Stomach smooth muscle (tissue), 2 donors: ENCODE measurements around the gene CNGB1.

Experiments used
- H3K27ac ChIP-seq: one replicate; pipeline ENCODE4 v1.7.0; 2013; ENCODE audit warnings: mild to moderate bottlenecking, low read length, inconsistent platforms
- H3K27me3 ChIP-seq, 2 donors: one replicate each; pipeline ENCODE4 v1.7.0; 2013; ENCODE audit warnings: low read length in 2 of 2; ENCODE audit not compliant: insufficient read depth in 2 of 2, control insufficient read depth in 1 of 2
- H3K36me3 ChIP-seq, 2 donors: one replicate each; pipeline ENCODE4 v1.7.0; 2013; ENCODE audit warnings: low read length in 2 of 2; ENCODE audit not compliant: control insufficient read depth in 2 of 2, insufficient read depth in 2 of 2
- H3K4me1 ChIP-seq: one replicate; pipeline ENCODE4 v1.7.0; 2013; ENCODE audit warnings: low read length; ENCODE audit not compliant: control insufficient read depth, insufficient read depth
- H3K4me3 ChIP-seq, 2 donors: one replicate each; pipeline ENCODE4 v1.7.0; 2013; ENCODE audit warnings: low read length in 2 of 2
- H3K9ac ChIP-seq, 2 donors: one replicate each; pipeline ENCODE4 v1.7.0; 2013; ENCODE audit warnings: low read length in 2 of 2, mild to moderate bottlenecking in 1 of 2
- H3K9me3 ChIP-seq, 2 donors: one replicate each; pipeline ENCODE4 v1.7.0; 2013; ENCODE audit warnings: low read length in 2 of 2; ENCODE audit not compliant: control insufficient read depth in 2 of 2
- donor health status: healthy.
- donor health status: Pancreatic carcinoma.

The CNGB1 gene

DNA sequence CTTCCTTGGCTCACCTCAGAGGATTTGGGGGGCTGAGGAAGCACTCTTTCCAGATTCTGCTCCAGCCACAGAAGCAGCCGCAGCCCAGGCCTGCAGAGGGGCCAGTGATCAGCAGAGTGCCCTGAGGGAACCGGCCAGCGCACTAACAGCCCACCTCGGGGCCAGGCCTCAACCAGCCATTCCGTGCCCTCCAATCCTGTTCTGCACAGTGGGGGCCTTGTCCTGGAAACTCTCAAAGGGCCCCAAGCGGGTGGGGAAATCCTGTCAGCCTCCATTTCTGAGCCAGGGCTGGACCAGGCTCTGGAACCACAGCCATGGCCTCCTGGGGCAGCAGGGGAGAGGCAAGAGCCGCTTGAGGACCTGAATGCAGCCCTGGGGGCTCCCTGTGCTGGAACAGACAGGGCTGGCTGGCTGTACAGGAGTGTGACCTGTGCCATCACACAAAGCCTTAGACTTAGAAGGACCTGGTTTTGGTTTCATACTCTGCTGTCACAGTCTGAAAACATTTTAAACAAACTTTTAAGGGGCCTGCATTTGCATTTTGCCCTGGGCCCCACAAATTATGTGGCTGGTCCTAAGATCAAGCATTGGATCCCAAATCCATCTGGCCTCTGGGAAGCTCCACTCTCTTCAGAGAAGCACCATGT, 10.0 kb downstream of the CNGB1 start:
- H3K4me3 ChIP-seq = no peak overlapping the region
- no peaks in the 10 kb centered on the region for H3K4me1 ChIP-seq
- no peak overlapping the region for H3K27ac ChIP-seq
- H3K27me3 ChIP-seq = no peaks in the 10 kb centered on the region
- H3K9me3 ChIP-seq = no peaks in the 10 kb centered on the region
- no peak overlapping the region for H3K9ac ChIP-seq
- no peaks in the 10 kb centered on the region for H3K36me3 ChIP-seq

DNA sequence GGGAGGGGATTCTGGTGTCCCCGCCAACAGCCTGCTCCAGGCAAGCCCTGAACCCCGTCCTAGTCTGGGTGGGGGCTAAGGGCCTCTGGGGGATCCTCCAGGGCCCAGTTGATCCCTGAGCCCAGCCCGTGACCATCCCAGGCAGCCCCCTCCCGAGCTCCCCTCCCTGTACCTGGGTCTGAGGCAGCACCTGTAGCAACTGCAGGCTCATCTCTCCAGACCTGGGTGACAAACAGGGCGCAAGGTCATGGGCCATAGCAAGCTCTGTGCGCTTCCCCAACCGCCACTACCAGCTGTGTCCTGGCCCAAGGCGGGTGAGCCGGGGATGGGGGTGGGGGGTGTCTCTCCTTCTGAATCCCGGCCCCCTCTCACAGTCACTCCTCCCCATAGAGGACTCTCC, 10.6 kb downstream of the CNGB1 start:
- H3K27me3 ChIP-seq = no peaks in the 10 kb centered on the region
- H3K4me3 ChIP-seq = no peak overlapping the region
- no peak overlapping the region for H3K27ac ChIP-seq
- no peak overlapping the region for H3K9ac ChIP-seq
- no peaks in the 10 kb centered on the region for H3K9me3 ChIP-seq
- no peaks in the 10 kb centered on the region for H3K36me3 ChIP-seq
- H3K4me1 ChIP-seq = no peaks in the 10 kb centered on the region

DNA sequence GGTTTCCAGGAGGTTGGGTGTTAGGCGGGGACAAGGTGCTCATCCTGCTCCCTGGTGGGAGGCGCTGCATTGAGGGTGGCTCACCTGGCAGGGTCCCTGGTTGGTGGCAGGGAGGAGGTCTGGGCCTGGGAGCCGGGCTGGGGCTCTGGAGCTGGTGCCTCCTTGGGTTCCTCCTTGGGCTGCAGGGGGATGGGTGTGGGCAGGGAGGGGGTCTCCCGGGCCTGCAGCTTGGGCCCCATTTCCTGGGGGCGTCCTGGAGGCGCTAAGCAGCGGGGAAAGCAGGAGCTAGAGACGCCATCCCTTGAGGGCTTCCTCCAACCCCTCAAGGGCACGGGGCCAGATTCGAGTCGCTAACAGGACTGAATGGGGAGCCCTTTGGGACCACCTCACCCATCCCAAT, 11.1 kb downstream of the CNGB1 start:
- no peak overlapping the region for H3K9ac ChIP-seq

DNA sequence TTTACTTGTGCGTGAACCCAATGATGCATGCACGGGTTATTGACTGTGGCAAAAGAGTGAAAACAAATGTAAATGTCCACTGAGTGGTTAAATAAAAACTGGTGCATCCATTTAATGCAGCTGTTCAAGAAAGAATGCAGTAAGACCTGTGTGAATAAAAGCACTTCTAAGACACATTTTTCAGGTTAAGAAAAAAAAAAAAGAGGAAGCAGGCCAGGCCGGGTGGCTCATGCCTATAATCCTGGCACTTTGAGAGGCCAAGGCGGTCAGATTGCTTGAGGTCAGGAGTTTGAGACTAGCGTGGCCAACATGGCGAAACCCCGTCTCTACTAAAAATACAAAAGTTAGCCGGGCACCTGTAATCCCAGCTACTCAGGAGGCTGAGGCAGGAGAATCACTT, 11.8 kb downstream of the CNGB1 start:
- H3K27ac ChIP-seq = no peak overlapping the region
- H3K4me3 ChIP-seq = no peak overlapping the region
- no peaks in the 10 kb centered on the region for H3K9me3 ChIP-seq
- no peak overlapping the region for H3K9ac ChIP-seq
- H3K36me3 ChIP-seq = no peaks in the 10 kb centered on the region
- H3K27me3 ChIP-seq = no peaks in the 10 kb centered on the region
- no peaks in the 10 kb centered on the region for H3K4me1 ChIP-seq

More for the DNA sequence above, 11.1 kb downstream of the CNGB1 start:
- Histone ChIP-seq H3K4me3 (no peak overlapping the region), H3K36me3 (no peaks in the 10 kb centered on the region), H3K27me3 (no peaks in the 10 kb centered on the region), H3K4me1 (no peaks in the 10 kb centered on the region), H3K9me3 (no peaks in the 10 kb centered on the region), H3K27ac (no peak overlapping the region)

DNA sequence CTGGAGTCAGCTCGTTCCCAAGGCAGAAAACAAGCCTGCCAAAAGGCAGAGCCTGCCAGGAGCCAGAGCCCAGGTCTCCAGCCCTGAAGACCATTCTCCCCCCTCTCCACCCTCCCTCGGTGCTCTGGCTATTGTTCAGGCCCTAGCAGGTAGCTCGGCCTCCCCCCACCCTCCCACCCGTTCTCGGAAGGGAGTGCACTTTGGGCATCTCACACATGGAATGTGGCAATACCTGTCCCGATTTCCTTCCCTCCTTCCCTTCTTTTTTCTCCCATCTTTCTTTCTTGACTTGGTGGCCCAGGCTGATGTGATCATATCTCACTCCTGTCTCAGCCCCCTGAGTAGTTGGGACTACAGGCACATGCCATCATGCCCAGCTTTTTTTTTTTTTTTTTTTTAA, 12.4 kb downstream of the CNGB1 start:
- no peaks in the 10 kb centered on the region for H3K9me3 ChIP-seq
- no peak overlapping the region for H3K4me3 ChIP-seq
- no peak overlapping the region for H3K27ac ChIP-seq
- H3K27me3 ChIP-seq = no peaks in the 10 kb centered on the region
- H3K9ac ChIP-seq = no peak overlapping the region
- H3K4me1 ChIP-seq = no peaks in the 10 kb centered on the region
- H3K36me3 ChIP-seq = no peaks in the 10 kb centered on the region

DNA sequence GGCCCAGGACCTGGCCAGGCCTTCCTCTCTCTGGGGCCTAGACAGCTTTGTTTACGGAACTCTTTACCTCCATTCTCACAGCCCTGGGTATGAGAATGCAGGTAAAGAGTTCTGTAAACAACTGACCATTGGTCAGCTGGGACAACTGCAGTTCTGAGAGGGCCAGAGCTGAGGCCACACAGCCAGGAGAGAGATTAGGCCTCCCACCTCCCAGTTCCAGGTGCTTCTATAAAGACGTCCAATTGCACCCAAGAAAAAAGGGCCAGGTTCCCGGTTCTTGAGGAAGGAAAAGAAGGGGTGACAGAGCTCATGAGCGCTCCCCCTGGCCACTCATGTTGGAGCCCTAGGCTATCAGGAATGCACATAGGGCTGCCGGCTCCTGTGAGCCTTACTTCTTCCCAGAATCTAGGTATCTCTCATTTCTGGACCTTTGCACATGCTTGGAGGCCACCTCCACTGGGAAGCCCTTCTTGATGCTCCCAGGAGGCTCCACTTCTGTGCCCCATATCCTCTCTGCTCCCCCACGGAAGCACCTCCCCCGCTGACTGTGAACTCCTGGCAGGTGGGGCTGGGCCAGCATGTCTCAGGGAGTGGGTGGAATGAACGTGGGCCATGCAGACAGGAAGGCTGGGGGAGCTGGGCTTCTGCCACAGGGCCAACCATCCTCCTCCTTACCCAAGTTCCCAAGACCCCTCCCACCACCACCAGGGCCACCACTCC, 13.1 kb downstream of the CNGB1 start:
- Histone ChIP-seq H3K27me3 (no peaks in the 10 kb centered on the region), H3K9me3 (no peaks in the 10 kb centered on the region), H3K27ac (no peak overlapping the region), H3K4me1 (no peaks in the 10 kb centered on the region), H3K36me3 (no peaks in the 10 kb centered on the region), H3K9ac (no peak overlapping the region), H3K4me3 (no peak overlapping the region)

DNA sequence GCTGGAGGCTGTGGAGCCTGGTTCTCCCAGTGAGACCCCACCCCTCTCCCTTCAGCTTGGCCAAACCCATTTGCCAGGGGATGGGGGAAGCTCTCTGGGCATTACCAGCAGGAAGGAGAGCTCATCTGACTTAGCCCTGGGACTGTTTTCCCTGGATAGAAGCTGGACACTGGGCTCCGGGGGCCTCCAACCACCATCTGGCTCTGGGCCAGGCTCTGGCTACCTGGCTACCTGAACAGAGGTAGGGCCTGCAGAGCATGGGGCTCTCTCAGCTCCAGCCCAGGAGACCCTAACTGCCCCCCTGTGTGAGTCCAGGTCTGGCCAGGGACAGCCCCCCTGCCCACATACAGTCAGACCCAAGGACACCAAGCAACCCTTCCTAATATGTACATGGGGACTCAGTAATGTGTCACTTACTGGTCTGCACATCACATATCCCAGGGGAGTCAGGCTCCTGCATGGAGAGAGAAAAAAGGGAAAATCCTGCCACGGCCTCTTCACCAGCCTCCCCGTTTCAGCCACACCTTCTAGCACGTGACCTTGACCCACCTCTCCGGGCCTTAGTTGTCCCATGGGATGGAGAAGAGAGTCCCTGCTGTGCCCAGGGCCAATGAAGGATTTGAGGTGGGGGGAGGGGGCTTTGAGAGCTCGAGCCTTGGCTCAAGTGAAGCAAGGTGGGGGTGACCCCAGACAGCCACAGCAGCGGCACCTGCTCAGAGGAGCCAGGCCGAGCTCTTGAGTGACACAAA, 13.8 kb downstream of the CNGB1 start:
- H3K27ac ChIP-seq = no peak overlapping the region
- H3K9ac ChIP-seq = no peak overlapping the region
- no peaks in the 10 kb centered on the region for H3K27me3 ChIP-seq
- H3K36me3 ChIP-seq = no peaks in the 10 kb centered on the region
- no peaks in the 10 kb centered on the region for H3K9me3 ChIP-seq
- H3K4me1 ChIP-seq = no peaks in the 10 kb centered on the region
- H3K4me3 ChIP-seq = no peak overlapping the region

DNA sequence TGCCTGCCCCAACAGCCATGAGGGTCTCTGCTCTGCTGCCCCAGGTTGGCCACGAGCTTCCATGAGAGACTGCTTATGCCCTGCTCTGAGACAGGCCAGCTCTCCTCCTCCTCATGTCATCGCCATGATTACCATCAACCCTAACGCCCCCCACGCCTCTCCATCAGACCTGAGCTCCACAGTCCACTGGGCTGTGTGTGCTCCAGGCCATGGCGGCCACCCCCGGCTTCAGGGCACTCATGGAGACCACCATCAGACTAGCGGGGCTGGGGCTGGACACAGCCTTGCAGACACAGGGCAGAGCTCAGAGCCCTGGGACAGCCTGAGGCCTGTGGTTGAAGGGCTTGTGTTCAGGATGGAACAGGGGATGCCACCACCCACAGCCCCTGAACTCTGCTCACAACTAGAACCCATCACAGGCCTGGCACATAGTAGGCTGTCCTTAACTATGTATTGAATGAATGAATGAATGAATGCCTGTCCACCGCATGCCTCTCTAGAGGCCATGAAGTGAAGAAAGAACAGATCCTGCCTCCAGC, 14.6 kb downstream of the CNGB1 start:
- Histone ChIP-seq H3K9ac (no peak overlapping the region), H3K27ac (no peak overlapping the region), H3K36me3 (no peaks in the 10 kb centered on the region), H3K27me3 (peaks cover 0 to 3% of the 10 kb centered on the region in 2 donors), H3K4me3 (no peak overlapping the region), H3K4me1 (no peaks in the 10 kb centered on the region), H3K9me3 (no peaks in the 10 kb centered on the region)

DNA sequence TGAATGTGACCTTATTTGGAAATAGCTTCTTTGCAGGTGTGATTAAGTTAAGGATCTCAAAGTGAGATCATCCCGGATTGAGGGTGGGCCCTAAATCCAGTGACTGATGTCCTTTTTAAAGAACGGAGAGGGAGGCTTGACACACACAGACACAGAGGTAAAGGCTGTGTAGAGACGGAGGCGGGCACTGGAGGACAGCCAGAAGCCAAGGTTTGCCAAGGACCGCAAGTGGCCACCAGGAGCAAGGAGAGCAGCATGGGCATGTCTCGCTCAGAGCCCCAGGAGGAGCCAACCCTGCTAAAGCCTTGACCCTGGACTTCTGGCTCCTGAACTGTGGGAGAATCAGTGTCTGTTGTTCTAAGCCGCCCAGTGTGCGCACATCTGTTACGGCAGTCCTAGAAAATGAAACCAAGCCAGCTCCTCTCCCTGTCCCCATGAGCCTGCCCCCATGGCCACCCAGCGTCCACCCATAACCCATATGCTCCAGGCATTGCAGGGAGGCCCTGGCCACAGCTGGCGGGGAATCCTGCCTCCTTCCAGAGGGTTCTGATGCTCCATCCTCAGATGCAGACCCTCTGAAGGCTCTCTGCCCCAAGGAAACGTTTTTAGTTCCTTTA, 15.2 kb downstream of the CNGB1 start:
- no peaks in the 10 kb centered on the region for H3K4me1 ChIP-seq
- H3K27ac ChIP-seq = no peak overlapping the region
- no peaks in the 10 kb centered on the region for H3K9me3 ChIP-seq
- H3K4me3 ChIP-seq = no peak overlapping the region
- H3K36me3 ChIP-seq = no peaks in the 10 kb centered on the region
- no peak overlapping the region for H3K9ac ChIP-seq
- peaks cover 0 to 3% of the 10 kb centered on the region in 2 donors for H3K27me3 ChIP-seq

DNA sequence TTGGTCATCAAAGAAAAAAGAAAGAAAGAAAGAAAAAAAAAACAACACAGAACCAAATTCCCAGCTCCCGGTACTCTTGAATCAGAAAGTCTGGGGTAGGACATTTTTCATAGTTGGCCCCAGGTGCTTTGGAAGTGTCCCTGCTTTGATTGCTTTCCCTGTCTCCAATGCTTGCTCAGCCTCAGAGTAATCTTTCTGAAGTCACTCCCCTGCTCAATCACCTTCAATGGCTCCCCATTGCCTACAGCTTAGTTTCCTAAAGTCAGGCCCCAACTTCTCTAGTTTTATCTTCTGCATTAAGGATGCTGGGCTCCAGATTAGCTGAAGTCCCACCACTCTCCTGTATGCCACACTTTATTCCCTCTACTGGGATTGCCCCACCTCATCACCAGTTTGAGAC, 17.1 kb downstream of the CNGB1 start:
- no peaks in the 10 kb centered on the region for H3K9me3 ChIP-seq
- no peaks in the 10 kb centered on the region for H3K4me1 ChIP-seq
- no peak overlapping the region for H3K9ac ChIP-seq
- peaks cover 3 to 6% of the 10 kb centered on the region in 2 donors for H3K27me3 ChIP-seq
- H3K4me3 ChIP-seq = no peak overlapping the region
- no peaks in the 10 kb centered on the region for H3K36me3 ChIP-seq
- no peak overlapping the region for H3K27ac ChIP-seq
